GM18499 (cell line): ENCODE data around the gene KCNG2.

Experiments
- ATAC-seq: cut with Tn5 transposase; IDR thresholded peaks from one replicate; pipeline ENCODE4 v1.9.1; 2021; ENCODE audit warnings: moderate number of reproducible peaks; ENCODE audit not compliant: insufficient read depth, unreplicated experiment

Gene KCNG2

GRCh38 chr18:79796531-79797405 lies 970 bp upstream of the KCNG2 start:
- no peak for ATAC-seq

- ATAC-seq = no peak
Observed at GRCh38 chr18:79798346-79798998, 734 bp downstream of the KCNG2 start.

GRCh38 chr18:79798999-79799370 lies 1.2 kb downstream of the KCNG2 start:
- ATAC-seq = no peak

DNA sequence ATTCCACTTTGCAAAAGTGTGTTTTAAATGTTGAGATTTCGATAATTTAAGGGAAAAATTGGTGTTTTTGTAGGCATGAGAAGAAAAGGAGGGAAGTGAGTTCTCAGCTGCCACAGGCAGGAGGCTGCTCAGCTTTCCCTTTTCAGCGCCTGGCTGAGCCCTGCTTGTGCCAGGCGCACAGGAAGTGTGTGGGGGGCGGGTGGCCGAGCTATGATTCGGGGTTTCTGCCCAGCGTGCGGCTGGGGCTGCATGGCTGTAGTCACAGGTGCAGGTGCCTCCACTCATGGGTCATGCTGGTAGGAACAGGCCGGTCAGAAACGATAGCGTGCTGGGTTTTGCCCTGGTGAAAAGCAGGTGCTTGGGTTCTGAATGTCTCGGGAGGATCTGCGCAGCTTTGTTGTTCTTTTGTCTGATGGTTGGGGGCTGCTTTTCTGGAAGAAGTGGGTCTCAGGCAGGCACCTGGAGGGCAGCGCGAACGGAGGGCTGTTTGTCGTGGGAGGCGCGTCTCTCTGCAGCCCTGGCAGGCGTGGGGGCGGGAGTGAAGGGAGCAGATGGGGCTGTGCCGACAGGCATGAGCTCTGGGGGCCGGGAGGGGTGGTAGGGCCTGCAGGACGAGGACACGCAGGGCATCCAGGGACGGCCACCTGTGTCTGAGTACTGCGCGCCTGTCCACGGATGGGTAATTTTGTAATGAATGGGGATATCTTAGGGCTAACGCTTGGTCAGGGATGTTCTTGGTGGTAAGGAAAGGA lies 2.1 kb downstream of the KCNG2 start:
- no peak for ATAC-seq

- no peak for ATAC-seq
Observed at GRCh38 chr18:79800371-79801180, 2.8 kb downstream of the KCNG2 start.

GRCh38 chr18:79801217-79801616 lies 3.5 kb downstream of the KCNG2 start:
- no peak for ATAC-seq

DNA sequence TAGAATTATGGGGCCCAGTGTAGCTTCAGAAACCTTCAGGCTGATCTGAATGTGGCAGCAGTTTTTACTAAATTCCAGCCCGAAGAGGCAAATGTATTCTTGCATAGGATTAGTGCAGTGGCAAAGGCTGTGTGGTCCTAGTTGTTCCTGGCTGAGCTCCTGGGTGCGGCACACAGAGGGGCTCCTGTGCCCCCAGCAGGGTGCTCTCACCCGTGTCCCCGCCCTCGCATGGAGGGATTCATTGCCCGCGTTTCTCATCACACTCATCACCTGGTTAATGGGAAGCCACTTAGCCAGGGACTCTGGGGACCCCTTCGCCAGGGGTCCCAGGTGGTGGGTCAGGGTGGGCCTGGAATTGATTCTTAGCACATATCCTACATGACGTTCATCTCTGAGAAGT lies 3.9 kb downstream of the KCNG2 start:
- no peak for ATAC-seq

GRCh38 chr18:79802298-79802697 lies 4.6 kb downstream of the KCNG2 start:
- ATAC-seq = no peak

DNA sequence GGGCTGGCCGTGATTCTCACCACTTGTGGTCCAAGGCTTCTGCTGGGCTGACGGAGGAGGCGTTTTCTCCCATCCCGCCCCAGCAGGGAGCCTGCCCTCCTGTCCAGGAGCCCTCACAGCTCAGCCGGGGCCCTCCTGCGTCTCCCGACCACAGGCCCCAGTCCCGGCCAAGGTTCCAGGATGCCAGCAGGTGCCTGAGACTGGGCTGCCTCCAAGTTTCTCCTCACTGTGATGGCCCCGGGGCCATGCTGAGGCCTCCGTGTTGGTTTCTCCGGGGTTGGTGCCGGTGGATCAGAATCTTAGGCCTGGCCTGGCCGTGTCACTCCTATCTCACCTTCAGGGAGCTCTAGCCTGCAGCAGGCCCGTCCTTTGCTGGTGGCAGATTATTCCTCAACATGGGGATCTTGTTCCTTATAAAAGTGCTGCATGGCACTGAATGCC lies 5.9 kb downstream of the KCNG2 start:
- ATAC-seq = no peak

- ATAC-seq = no peak
Observed at GRCh38 chr18:79804130-79804787, 6.5 kb downstream of the KCNG2 start.

DNA sequence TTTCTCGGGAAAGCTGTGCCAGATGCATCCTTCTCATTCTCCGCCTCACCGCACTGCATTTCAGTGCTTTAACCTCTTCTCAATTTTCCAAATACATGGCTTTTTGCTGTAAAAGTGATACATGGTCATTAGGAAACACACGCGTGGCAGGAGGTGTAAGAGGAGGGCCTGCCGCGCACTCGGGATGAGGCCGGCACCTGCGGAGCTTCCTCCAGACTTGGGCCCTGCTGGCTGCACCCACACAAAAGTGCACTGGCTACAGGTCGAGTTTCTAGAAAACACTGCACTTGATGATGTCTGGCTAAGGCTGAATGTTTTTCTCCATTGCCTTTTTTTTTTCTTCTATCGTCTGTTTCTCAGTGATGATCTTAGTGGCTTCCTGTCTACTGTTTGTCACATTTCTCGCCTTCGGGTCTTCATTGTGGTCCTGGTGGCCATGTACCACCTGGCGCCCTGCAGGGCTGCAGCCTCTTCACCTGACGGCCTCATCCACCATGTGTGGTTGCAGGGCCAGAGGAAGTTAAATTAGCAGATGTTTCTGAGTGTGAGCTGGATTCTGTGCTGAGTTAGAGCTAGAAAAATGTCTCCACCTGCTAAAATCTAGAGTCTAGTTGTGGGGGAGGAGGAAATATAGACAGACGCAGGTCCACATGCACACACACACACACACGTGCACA lies 7.6 kb downstream of the KCNG2 start:
- no peak for ATAC-seq

- ATAC-seq = no peak
Observed at GRCh38 chr18:79805926-79806487, 8.3 kb downstream of the KCNG2 start.

GRCh38 chr18:79806976-79807841 lies 9.5 kb downstream of the KCNG2 start:
- ATAC-seq = no peak

GRCh38 chr18:79809482-79810192 lies 11.9 kb downstream of the KCNG2 start:
- no peak for ATAC-seq

- no peak for ATAC-seq
Observed at GRCh38 chr18:79812052-79812451, 14.3 kb downstream of the KCNG2 start.

DNA sequence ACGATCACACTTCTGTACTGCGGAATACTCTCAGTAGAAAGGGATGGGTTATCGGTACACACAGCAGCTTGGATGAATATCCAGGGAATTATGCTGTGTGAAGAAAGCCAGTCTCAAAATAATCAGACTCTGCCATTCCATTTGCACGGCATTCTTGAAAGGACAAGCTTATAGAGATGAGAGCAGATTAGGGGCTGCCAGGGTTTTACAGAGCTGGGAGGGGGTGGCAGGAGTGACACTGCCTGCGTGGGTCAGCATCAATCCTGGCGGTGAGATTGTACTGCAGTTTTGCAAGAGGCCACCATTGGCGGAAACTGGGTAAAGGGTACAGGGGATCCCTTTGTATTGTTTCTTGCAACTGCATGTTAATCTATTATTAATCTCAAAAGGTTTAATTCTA lies 16.6 kb downstream of the KCNG2 start:
- no peak for ATAC-seq

- no peak for ATAC-seq
Observed at GRCh38 chr18:79815657-79816056, 17.9 kb downstream of the KCNG2 start.
